Mucosa of descending colon (tissue), 3 donors: ENCODE measurements around the gene PLEKHA7. TPM values are rescaled to one million over a fixed set of nuclear protein-coding genes. Genes with fewer than 3 reads are reported as not detected.
"Not testable (repeated sequence)": the region's sequence is repeated elsewhere in the genome, so short reads cannot be mapped to it uniquely, and the experiment has no call there.

ENCODE experiments used
- ATAC-seq: fragments of 200-7000 bp; cut with Tn5 transposase; one replicate; pipeline ENCODE4 v1.9.1; 2020; ENCODE audit warnings: mild to moderate bottlenecking, moderate library complexity
- DNase-seq, 3 donors: peaks; one replicate each; pipeline ENCODE4 v3.0.0-alpha.2; 2020
- H3K36me3 ChIP-seq: fragments of 200-600 bp; one replicate; pipeline ENCODE4 v1.8.0; 2021; ENCODE audit warnings: low read depth, mild to moderate bottlenecking
- H3K4me1 ChIP-seq: fragments of 200-600 bp; one replicate; pipeline ENCODE4 v1.8.0; 2021; ENCODE audit warnings: low read depth, mild to moderate bottlenecking
- H3K4me3 ChIP-seq: fragments of 200-600 bp; one replicate; pipeline ENCODE4 v1.8.0; 2021; ENCODE audit warnings: mild to moderate bottlenecking
- H3K9me3 ChIP-seq: fragments of 200-600 bp; one replicate; pipeline ENCODE4 v1.8.0; 2021; ENCODE audit warnings: mild to moderate bottlenecking
- intact Hi-C, 2 donors: fragments of 100-400 bp; cut with DNase I in 1 of 2; cut with micrococcal nuclease in 1 of 2; formaldehyde crosslinking; loops; one replicate each; pipeline versions ENCODE4 v1.11.0 to v1.11.1; 2022; cut with DNase I, micrococcal nuclease
- total RNA-seq, 3 donors: library from RNA; stranded (reverse); fragmentation: NEBNext Ultra II Directional in 2 of 3; extraction: Animal tissue kit (Norgen Biotek cat#: 25700) in 2 of 3; gene quantifications; one replicate each; pipeline versions ENCODE4 v1.2.1 to v1.2.4, GENCODE V29; 2021 to 2023
- TF ChIP-seq, protein P1 (sequence below): fragments of 200-600 bp; IDR thresholded peaks from one replicate; pipeline ENCODE4 v1.8.0; 2022; ENCODE audit warnings: antibody characterized with exemption, mild to moderate bottlenecking
- donor health status: DM: no; HTN: no; CAD: no; lungs with moderate emphysema.
- donor health status: DM: no; HTN: no; CAD: no.
- donor health status: DM: no; HTN: yes; CAD: no.

The PLEKHA7 gene
- total RNA-seq, 3 donors from 2014 or later: 67.0 to 120 (median 99.6) TPM

DNA sequence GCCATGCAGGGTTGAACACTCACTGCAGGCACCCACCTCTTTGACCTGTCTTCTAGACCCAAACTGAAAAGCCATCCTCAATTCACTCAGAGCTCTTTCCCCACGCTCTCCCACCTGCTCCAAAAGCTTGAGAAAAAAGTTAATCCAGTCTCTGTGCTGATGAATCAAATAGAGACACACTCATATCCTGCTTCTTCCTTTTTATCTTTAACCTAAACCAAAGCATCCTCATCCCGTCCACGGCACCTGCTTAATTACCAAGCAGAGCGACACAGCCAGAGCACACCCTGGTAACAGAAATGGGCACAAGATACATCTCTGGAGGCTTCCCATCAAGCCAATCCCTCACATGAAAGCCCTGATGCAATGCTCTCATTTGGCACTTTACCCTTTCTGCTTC lies 102.6 kb downstream of the PLEKHA7 start:
- Histone ChIP-seq H3K9me3 (no peaks in the 10 kb centered on the region), H3K4me1 (no peaks in the 10 kb centered on the region), H3K4me3 (no peak overlapping the region), H3K36me3 (no peaks in the 10 kb centered on the region)
- DNase-seq (no peak), ATAC-seq (no peak)
- intact Hi-C loops: no loop called here
- TF ChIP-seq, protein P1, sequence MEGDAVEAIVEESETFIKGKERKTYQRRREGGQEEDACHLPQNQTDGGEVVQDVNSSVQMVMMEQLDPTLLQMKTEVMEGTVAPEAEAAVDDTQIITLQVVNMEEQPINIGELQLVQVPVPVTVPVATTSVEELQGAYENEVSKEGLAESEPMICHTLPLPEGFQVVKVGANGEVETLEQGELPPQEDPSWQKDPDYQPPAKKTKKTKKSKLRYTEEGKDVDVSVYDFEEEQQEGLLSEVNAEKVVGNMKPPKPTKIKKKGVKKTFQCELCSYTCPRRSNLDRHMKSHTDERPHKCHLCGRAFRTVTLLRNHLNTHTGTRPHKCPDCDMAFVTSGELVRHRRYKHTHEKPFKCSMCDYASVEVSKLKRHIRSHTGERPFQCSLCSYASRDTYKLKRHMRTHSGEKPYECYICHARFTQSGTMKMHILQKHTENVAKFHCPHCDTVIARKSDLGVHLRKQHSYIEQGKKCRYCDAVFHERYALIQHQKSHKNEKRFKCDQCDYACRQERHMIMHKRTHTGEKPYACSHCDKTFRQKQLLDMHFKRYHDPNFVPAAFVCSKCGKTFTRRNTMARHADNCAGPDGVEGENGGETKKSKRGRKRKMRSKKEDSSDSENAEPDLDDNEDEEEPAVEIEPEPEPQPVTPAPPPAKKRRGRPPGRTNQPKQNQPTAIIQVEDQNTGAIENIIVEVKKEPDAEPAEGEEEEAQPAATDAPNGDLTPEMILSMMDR: no peak

DNA sequence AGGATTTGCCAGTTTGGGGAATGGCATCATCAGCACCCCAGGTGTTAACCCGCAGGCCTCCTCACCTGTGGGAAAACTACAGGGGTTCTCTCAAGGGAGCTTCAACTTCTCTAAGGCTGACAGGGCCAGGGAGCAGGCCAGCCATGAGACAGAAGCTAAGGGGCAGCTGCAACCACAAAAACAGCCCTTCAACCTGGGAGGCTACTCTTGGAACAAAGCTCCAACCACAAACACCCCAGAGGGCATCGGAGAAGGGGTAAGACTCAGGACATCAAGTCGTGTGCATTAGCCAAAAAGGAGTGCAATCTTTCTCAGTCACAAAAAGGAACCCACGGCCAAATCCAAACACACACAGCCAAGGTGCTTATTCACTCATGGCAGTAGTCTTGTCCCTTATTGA lies 103.0 kb downstream of the PLEKHA7 start:
- DNase-seq (no peak), ATAC-seq (no peak)
- intact Hi-C loops: no loop called here
- TF ChIP-seq, protein P1: no peak
- H3K4me3 ChIP-seq: no peak overlapping the region
- no peaks in the 10 kb centered on the region for H3K4me1 ChIP-seq
- no peaks in the 10 kb centered on the region for H3K9me3 ChIP-seq
- no peaks in the 10 kb centered on the region for H3K36me3 ChIP-seq

DNA sequence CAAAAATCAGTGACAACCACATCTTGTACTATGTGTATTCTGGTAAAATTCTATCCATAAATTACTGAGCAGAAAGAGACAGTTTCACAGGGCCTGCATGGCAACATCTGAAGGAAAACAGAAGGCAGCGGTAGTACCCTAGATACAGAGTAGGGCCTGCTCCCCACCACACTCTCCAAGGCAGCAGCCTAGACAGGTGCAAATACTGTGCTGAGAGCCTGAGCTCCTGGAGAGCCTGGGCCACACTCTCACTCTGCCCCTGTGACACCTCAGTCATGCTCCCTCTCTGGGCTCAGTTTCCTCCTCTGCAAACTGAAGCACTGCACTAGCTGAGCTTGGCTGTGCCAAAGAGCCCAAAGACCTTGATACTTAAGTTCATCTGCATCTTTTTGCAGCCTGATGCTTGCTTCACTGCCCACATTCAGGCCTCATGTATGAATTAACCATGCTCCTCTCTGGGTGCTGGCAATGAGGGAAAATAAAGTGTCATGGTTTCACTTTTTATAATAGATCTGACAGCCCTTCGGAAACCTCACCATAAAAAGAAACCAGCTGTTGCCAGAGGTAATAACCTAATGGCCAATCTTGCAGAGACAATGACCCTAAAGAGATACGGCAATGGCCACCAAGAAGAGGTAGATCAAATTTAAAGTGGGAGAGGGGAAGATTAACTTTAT lies 104.7 kb downstream of the PLEKHA7 start:
- ATAC-seq (peak; percentile 28), DNase-seq (no peak)
- TF ChIP-seq, protein P1: no peak
- peaks cover 5% of the 10 kb centered on the region for H3K4me1 ChIP-seq
- H3K36me3 ChIP-seq: no peaks in the 10 kb centered on the region
- intact Hi-C loops: no loop called here
- no peaks in the 10 kb centered on the region for H3K9me3 ChIP-seq
- H3K4me3 ChIP-seq: no peak overlapping the region

DNA sequence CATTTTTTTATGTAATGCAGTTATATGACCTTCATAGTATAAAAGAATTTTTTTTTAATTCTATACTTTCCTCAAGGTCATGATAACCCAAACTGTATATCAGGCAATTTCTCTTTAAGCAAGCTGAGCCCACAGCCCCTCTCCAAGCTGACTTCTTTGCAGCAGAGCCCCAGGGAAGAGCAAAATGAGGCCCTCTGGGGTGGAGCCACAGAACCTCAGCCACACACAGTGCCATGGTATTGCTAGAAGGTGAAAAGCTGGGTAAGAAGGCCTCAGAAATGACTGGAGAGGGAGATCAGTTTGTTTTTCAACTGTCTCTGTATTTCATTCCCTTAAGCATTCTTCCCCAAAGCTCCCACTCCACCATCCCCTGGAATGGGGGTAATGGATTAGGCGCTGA lies 108.8 kb downstream of the PLEKHA7 start:
- TF ChIP-seq, protein P1: no peak
- Histone ChIP-seq H3K4me3 (no peak overlapping the region), H3K36me3 (no peaks in the 10 kb centered on the region), H3K4me1 (peaks cover 15% of the 10 kb centered on the region), H3K9me3 (no peaks in the 10 kb centered on the region)
- intact Hi-C loops: no loop called here
- no peak for ATAC-seq
- DNase-seq: no peak

DNA sequence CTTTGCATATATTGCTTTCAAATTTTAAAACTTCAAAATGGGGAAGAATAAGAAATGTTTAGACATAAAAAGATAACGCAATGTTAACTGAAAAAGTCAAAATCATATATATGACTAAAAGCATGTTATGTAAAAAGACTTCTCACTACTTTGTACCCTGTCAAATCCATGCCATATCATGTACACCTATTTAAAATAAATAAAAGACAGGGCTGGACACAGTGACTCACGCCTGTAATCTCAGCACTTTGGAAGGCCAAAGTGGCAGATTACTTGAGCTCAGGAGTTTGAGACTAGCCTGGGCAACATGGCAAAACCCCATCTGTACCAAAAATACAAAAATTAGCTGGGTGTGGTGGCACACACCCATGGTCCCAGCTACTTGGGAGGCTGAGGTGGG lies 109.5 kb downstream of the PLEKHA7 start:
- DNase-seq, intact Hi-C loops, H3K36me3 ChIP-seq, H3K4me3 ChIP-seq, H3K9me3 ChIP-seq: not testable (repeated sequence)
- ATAC-seq: peak; percentile 43
- H3K4me1 ChIP-seq: peaks cover 21% of the 10 kb centered on the region

DNA sequence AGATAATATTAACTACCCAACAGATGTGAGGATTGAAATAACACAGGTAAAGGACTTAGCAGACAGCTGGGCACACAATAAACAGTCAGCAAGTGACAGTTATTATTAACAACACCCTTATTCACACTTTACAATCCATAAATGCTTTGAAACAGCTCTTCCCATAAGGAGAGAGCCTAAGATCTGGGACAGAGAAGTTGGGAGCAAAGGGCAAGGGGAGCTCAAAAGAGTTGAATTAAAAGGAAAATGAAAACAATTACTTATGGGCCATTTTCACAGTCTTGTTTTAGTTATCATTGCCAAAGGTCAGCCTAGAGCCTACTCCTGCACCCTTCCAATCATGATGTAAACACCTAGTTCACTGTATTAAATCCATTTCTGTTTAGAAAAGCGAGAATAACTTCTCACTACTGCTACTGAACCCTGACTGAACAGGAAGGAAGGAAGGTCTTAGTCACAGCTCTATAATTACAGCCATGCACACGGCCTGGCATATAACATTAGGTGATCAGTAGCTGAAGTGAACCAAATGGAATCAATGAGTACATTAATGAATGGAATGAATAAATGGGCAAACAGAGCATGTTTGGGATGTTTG lies 111.3 kb downstream of the PLEKHA7 start:
- DNase-seq (no peak), ATAC-seq (peak; percentile 72)
- Histone ChIP-seq H3K9me3 (no peaks in the 10 kb centered on the region), H3K4me3 (no peak overlapping the region), H3K36me3 (no peaks in the 10 kb centered on the region), H3K4me1 (peaks cover 32% of the 10 kb centered on the region)
- TF ChIP-seq, protein P1: no peak
- intact Hi-C loops: no loop called here
